NCI-H1105 (cell line): ENCODE measurements around the gene LRPPRC.
"Not testable (repeated sequence)": the region's sequence is repeated elsewhere in the genome, so short reads cannot be mapped to it uniquely, and the experiment has no call there.

Experiments used
- DNase-seq: peaks from one replicate; lab custom pipeline; 2025; lab: John Stamatoyannopoulos, UW

LRPPRC gene

GRCh38 chr2:43977677-43978375, 18.0 kb downstream of the LRPPRC start:
- no peak for DNase-seq

DNA sequence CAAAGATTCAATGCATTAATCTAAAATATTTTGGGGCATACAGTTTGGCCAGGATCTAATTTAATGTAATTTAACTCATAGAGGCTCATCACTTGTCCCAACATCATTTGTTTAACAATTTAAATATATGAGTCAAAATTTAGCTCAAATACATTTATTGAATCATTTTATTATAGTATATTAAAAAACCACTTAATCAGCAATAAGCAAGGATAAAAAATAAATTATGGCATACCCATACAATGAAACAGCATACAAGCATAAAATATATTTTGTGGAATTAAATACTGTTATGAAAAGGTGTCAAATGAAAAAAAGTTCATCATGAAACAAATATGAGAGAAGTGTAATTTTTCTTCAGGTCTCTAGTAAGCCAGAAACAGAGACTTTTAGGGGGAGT, 34.9 kb downstream of the LRPPRC start:
- DNase-seq: no peak

DNA sequence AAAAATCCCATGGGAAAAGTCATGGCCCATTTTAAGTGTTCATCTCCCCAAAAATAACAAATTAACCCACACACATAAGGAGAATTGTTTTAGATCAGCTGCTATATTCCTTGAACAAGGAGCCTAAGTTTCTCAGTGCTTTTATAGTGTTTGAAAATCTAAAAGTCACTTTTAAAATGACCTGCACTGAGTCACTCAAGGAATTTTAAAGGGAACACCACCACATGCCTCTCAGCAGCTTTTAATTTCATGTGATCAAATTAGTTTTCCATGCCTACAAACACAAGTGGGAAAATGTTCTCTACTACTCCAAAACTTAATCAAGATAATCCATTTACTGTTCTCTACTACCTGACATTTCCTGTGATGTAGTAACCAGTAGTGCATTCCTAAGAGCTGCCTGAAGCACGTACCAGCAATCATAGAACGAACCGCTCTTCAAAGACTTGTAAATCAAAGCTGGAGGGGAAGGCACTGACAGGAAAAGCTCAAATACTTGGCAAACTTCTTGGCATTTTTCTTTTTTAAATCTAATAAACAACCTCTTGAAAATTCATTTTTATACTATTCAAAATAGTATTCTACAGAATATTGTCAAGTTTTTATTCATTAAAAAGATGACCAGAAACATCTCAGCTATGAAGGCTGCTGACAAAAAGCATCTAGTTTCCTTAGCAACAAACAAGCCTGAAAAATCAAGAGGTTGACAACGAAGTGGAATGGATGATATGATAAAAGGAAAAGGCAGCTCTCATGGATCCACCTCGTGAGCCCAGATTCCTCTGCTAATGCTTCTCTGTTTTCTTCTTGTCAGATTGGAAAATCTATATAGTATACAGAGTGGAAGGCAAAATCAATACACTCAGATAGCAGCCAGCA, 37.2 kb downstream of the LRPPRC start:
- DNase-seq: no peak

- DNase-seq: peak; percentile 36
Observed at GRCh38 chr2:43950383-43951008, 45.3 kb downstream of the LRPPRC start.

GRCh38 chr2:43948370-43948769, 47.4 kb downstream of the LRPPRC start:
- no peak for DNase-seq

- no peak for DNase-seq
Observed at GRCh38 chr2:43946685-43947084, 49.1 kb downstream of the LRPPRC start.

DNA sequence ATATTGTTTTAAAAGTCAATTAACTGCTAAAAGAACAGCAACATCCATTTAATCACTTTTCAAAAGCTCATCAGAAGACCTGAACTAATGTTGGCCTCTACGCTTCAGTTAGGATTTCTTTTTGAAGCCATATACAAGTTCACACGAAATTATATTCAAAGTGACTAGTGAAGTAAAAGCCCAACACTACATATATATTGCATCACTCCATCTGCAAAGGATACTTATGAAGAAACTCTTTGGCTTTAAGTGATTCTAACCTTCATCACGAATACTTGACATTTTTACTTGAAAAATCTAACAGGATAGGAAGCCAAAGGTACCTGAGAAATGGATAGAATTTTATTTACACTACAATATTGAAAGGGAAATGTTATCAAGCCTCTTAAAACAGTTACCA, 50.4 kb downstream of the LRPPRC start:
- DNase-seq: no peak

DNA sequence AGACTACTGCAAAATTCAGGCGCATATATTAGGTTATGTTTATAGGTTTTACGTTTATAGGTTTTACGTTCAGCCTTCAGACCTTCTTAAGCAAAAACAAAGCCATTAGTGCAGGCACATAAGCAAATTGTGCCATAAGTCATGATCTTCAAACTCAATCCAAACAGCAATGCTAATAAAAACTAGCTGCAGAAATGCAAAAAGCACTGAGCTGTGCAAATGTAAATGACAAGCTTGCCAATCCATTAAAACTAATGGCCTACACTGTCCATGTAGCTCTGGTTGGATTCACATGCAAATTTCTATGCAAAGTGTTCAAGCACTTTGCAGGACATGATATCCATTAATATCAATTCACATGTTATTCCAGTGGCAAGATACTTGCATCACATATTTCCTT, 50.9 kb downstream of the LRPPRC start:
- peak; percentile 15 for DNase-seq

DNA sequence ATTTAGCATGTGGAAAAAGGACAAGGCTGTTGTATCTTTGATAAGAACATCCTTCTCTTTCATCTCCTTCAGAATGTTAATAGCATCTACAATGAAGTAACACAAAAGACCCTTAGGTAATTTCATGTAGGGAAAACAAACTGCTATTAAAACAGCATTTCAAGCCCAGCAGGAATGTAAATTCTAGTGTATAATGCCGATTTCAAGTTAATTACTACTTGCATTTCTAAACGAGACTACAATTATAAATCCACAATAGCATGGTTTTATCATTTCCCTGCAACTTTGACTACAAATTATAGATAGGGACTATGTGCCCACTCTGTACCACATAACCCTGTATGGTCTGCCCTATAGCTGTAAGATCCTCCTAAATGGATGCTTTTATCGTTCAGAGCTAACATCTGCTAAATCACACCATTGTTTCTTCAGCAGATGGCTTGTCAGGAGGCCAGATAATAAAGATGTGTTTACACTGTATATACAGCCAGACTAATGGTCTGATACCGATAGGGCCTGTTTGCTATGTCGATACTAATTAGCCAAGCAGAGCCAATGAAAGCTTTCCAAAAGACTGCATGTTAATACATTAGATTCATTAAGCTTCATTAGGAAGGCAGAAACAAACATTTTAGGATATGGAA, 51.9 kb downstream of the LRPPRC start:
- peak; percentile 92 for DNase-seq

GRCh38 chr2:43943323-43943722, 52.5 kb downstream of the LRPPRC start:
- DNase-seq: no peak

- DNase-seq: no peak
Observed at GRCh38 chr2:43942881-43943280, 52.9 kb downstream of the LRPPRC start.

DNA sequence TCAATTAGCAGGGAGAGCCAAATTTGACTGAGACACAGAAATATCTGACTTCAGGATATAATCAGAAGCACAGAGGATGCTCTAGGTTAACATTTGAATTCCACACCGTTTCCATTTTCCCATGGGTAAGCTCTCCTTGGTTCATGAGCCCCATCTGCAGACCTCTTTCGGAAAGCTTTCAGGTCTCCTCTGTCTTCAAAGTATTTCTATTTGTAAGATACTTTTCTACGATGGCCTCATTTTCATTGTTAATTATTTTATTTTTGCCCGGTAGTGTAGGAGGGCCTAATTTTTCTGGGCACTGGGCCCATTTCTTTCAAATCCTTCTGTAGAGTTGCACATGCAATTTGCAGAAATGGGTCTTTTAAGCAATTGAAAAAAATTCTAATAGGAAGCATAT, 53.8 kb downstream of the LRPPRC start:
- peak; percentile 65 for DNase-seq

DNA sequence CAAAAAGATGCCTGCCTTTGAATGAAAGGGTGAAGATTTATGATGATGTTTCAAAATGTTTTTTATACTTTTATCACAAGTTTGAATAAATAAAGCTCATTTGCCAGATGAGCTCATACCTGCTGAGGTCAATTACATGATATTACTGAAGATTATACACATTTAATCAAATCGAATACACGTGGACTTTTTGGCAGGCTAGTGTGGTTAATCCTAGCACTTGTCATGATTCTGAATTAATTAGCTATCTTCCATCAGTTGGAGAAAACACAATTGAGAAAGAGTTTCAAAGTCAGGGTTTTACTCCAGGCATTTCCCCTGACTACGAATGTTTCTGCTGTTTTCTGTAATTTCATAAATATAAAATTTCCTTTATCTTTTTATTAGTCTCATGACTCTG, 54.4 kb downstream of the LRPPRC start:
- peak; percentile 5 for DNase-seq

DNA sequence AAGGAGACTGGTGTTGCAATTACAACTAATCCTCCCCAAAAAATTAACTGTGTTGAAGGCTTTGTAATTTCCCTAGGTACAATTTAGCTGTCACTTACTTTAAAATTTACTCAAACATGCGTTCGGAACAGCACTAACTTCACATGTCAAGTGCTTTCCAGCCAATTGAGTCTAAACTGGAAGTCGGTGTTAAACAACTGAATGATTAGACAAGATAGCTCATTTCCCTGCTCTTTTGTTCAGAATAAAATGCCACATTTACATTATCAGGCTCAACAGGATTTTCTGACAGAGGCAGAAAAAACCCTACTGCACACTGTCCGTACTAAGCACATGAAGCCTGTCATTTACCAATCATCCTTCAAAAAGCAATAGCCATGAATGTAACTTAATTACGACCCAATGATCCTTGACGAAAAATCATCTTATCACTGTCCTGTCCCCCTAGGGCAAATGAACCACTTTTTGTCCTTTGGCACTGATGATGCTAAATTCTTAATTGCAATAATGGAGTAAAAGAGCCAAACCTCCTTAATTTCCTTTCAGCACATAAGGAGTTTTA, 56.0 kb downstream of the LRPPRC start:
- DNase-seq: peak; percentile 13

- DNase-seq: no peak
Observed at GRCh38 chr2:43937269-43937820, 58.4 kb downstream of the LRPPRC start.

- DNase-seq: no peak
Observed at GRCh38 chr2:43934567-43934966, 61.2 kb downstream of the LRPPRC start.

DNA sequence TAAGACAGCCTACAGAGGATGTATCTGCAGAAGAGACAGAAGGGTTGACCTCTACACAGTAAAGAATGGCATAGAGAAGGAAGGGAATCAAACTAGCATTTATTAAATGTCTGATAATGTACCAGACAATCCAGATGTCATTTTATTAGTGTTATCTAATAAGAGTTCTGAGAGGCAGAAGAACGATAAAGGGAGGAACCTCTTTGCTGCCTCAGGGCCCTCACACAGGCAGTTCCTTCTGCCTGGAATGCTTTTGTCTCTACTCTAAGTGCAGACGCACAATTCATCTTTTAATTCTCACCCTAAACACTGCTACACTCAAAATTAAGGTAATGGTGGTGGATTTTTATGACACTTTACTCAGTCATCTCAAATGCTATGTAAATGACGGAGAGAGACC, 64.5 kb downstream of the LRPPRC start:
- no peak for DNase-seq

- no peak for DNase-seq
Observed at GRCh38 chr2:43927442-43927841, 68.3 kb downstream of the LRPPRC start.

GRCh38 chr2:43925431-43925830, 70.4 kb downstream of the LRPPRC start:
- no peak for DNase-seq

- DNase-seq: no peak
Observed at GRCh38 chr2:43924463-43924862, 71.3 kb downstream of the LRPPRC start.

DNA sequence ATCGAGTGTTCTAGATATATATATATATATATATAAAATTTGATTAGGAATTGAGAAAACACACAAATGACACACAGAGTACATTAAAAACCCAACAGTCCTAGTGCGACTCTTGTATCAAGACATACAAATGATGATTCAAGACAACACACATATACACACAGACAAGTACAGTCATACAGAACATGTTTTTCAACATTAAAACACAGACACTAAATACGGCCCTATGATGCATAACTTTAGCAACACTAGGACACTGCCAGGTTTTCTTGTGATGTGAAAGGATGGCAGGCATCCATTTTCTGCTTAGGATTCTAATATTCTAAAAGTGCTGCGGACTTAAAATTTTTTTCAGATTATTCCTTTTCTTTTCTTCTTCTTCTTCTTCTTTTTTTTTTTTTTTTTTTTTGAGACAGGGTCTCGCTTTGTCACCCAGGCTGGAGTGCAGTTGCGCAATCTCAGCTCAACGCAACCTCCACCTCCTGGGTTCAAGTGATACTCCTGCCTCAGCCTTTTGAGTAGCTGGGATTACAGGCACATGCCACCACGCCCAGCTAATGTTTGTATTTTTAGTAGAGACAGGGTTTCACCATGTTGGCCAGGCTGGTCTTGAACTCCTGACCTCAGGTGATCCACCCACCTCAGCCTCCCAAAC, 84.5 kb downstream of the LRPPRC start:
- not testable (repeated sequence) for DNase-seq
